Glutamatergic neuron (in vitro differentiated cells): Measurements from ENCODE around the gene PRMT2. TPM values are rescaled to one million over a fixed set of nuclear protein-coding genes. Genes with fewer than 3 reads are reported as not detected.
A peak's percentile ranks its signal among the peaks of the same experiment; 100 is the strongest.

Experiments used
- DNase-seq: peaks from one replicate; pipeline ENCODE4 v3.0.0; 2022
- H3K27ac Mint-ChIP-seq: one replicate; pipeline ENCODE4 v1.8.0; 2020; ENCODE audit warnings: mild to moderate bottlenecking, mixed read lengths, inconsistent platforms; ENCODE audit not compliant: unreplicated experiment
- H3K27me3 Mint-ChIP-seq: one replicate; pipeline ENCODE4 v1.8.0; 2020; ENCODE audit warnings: mild to moderate bottlenecking, moderate library complexity, mixed read lengths, inconsistent platforms; ENCODE audit not compliant: unreplicated experiment
- H3K36me3 Mint-ChIP-seq: one replicate; pipeline ENCODE4 v1.8.0; 2020; ENCODE audit warnings: mild to moderate bottlenecking, mixed read lengths, inconsistent platforms; ENCODE audit not compliant: unreplicated experiment
- H3K4me1 Mint-ChIP-seq: one replicate; pipeline ENCODE4 v1.8.0; 2020; ENCODE audit warnings: mild to moderate bottlenecking, low read depth, mixed read lengths, inconsistent platforms; ENCODE audit not compliant: unreplicated experiment
- H3K4me3 Mint-ChIP-seq: one replicate; pipeline ENCODE4 v1.8.0; 2020; ENCODE audit warnings: mild to moderate bottlenecking, mixed read lengths, inconsistent platforms; ENCODE audit not compliant: unreplicated experiment
- H3K9me3 Mint-ChIP-seq: one replicate; pipeline ENCODE4 v1.8.0; 2020; ENCODE audit warnings: mild to moderate bottlenecking, moderate library complexity, mixed read lengths, inconsistent platforms; ENCODE audit not compliant: unreplicated experiment
- CTCF ChIP-seq: fragments of 200-600 bp; sonication (generic); IDR thresholded peaks from one replicate; pipeline ENCODE4 v1.5.0; 2021; ENCODE audit not compliant: partially characterized antibody, unreplicated experiment
- total RNA-seq: library from RNA; stranded (reverse); fragmentation: NEBNext Ultra II Directional; extraction: Animal tissue kit (Norgen Biotek cat#: 25700); gene quantifications from one replicate; pipeline ENCODE4 v1.2.1, GENCODE V29; 2021; ENCODE audit not compliant: unreplicated experiment

PRMT2 gene
- total RNA-seq, 1 donor from 2014 or later: 124 TPM

- peak overlapping the region; percentile 93 for H3K27ac Mint-ChIP-seq
- TF ChIP-seq CTCF: no peak
- H3K4me3 Mint-ChIP-seq: peak overlapping the region; percentile 92
- peaks cover 4% of the 10 kb centered on the region for H3K36me3 Mint-ChIP-seq
- H3K4me1 Mint-ChIP-seq: peaks cover 15% of the 10 kb centered on the region
- DNase-seq: no peak
- H3K9me3 Mint-ChIP-seq: peaks cover 9% of the 10 kb centered on the region
- peaks cover 2% of the 10 kb centered on the region for H3K27me3 Mint-ChIP-seq
Measured at GRCh38 chr21:46634427-46634826, 1.0 kb upstream of the PRMT2 start.

DNA sequence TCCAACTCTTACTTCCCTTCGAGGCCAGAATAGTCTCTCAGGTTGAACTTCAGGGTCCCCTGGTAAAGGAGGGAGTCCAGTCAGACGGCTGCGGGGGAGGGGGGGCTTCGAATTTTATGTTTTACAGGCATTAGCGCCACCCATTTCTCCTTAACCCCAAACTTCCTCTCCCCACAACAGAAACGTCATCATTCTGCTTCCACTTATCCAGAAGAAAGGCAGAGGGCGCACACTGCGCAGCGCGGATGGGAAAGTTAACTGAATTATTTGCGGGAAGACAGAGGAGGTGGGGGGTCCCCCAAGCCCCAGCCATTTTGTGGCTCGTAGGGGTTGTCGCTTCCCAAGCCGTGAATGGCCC lies 529 bp upstream of the PRMT2 start:
- Mint-ChIP-seq H3K27ac (peak overlapping the region; percentile 93), H3K4me3 (peak overlapping the region; percentile 92), H3K4me1 (peaks cover 18% of the 10 kb centered on the region), H3K27me3 (peaks cover 2% of the 10 kb centered on the region), H3K9me3 (peaks cover 9% of the 10 kb centered on the region), H3K36me3 (peaks cover 4% of the 10 kb centered on the region)
- no peak for TF ChIP-seq CTCF
- no peak for DNase-seq

DNA sequence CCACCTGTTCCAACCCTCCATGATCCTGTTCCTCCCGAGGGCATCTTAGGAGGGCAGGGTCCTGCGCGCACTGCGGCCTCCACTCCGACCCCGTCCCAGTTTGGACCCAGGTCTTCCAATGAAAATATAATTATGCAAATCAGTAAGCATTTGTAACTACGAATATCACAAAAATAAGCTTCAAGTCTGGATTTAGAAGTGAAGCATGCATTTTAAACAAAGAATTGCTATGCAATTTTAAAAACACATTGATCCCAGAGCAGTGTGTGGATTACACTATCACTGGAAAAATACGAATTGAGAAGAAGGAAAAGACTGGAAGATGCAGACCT lies 673 bp downstream of the PRMT2 start:
- Mint-ChIP-seq H3K4me1 (peaks cover 18% of the 10 kb centered on the region), H3K4me3 (peak overlapping the region; percentile 92), H3K9me3 (peaks cover 9% of the 10 kb centered on the region), H3K36me3 (peaks cover 4% of the 10 kb centered on the region), H3K27me3 (peaks cover 2% of the 10 kb centered on the region), H3K27ac (peak overlapping the region; percentile 78)
- DNase-seq: no peak
- TF ChIP-seq CTCF: no peak

GRCh38 chr21:46636550-46637285 lies 1.2 kb downstream of the PRMT2 start:
- Mint-ChIP-seq H3K36me3 (no peaks in the 10 kb centered on the region), H3K4me1 (peaks cover 18% of the 10 kb centered on the region), H3K27me3 (peaks cover 2% of the 10 kb centered on the region), H3K9me3 (peaks cover 7% of the 10 kb centered on the region), H3K4me3 (peak overlapping the region; percentile 92), H3K27ac (no peak overlapping the region)
- no peak for TF ChIP-seq CTCF
- DNase-seq: no peak

DNA sequence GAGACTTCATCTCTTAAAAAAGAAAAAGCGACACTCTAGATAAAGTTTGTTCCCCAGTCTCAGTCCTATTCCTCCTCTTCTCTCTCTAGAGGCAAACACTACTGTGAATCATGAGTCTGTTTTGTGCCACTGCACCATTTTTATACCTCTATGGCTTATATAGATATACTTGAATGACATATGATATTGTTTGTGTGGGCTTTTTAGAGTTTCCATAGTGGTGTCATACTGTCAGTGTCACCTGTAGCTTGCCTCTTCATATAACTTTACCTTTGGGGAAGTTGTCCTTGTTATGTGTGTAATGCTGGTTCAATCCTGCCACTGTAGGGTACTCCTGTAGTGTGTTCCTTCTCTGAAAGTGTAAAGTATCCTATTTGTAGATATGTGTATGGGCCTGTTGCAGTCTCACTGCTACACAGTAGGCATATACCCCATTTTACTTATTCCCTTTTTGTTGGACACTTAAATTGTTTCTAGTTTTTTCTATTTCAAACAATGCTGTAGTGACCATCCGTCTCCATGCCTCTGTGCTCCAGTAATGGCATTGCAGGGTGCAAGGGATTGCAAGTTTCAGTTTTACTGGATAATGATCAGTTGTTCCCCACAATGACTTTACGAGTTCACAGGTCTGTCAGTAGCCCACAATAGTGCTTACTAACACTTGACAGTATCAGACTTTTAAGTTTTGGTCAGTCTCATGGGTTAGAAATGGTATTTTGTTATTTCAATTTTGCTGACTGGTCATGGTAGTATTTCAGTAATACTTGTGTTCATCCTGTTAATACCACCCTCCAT lies 2.7 kb downstream of the PRMT2 start:
- TF ChIP-seq CTCF: no peak
- H3K4me3 Mint-ChIP-seq: peak overlapping the region; percentile 48
- H3K27me3 Mint-ChIP-seq: peaks cover 2% of the 10 kb centered on the region
- no peak for DNase-seq
- no peak overlapping the region for H3K27ac Mint-ChIP-seq
- H3K4me1 Mint-ChIP-seq: peaks cover 18% of the 10 kb centered on the region
- H3K36me3 Mint-ChIP-seq: no peaks in the 10 kb centered on the region
- peaks cover 7% of the 10 kb centered on the region for H3K9me3 Mint-ChIP-seq
